Natural killer cell (primary cell): Measurements from ENCODE around the gene OR2L8. TPM values are rescaled to one million over a fixed set of nuclear protein-coding genes. Genes with fewer than 3 reads are reported as not detected.
"Not testable (repeated sequence)": the region's sequence is repeated elsewhere in the genome, so short reads cannot be mapped to it uniquely, and the experiment has no call there.

Experiments used
- ATAC-seq, 3 donors: fragments of 150-1000 bp in 2 of 3; fragments of 200-7000 bp in 1 of 3; cut with Tn5 transposase; 1 replicate in 1 of 3; 2 replicates in 2 of 3; pipeline ENCODE4 v1.10.0; 2021; ENCODE audit warnings: mild to moderate bottlenecking in 2 of 3, moderate library complexity in 2 of 3
- DNase-seq, 2 donors: peaks; one replicate each; pipeline versions ENCODE4 v3.0.0 to v3.0.0-alpha.2; 2013 to 2021; ENCODE audit warnings: mixed read lengths in 1 of 2
- H3K27ac ChIP-seq: one replicate; pipeline ENCODE4 v1.5.1; 2013; ENCODE audit warnings: mild to moderate bottlenecking, low read length
- H3K27me3 ChIP-seq: one replicate; pipeline ENCODE4 v1.6.1; 2013; ENCODE audit warnings: low read length; ENCODE audit not compliant: control insufficient read depth, insufficient read depth
- H3K36me3 ChIP-seq: one replicate; pipeline ENCODE4 v1.6.1; 2013; ENCODE audit warnings: low read length; ENCODE audit not compliant: control insufficient read depth, insufficient read depth
- H3K4me1 ChIP-seq: one replicate; pipeline ENCODE4 v1.6.1; 2013; ENCODE audit warnings: low read length; ENCODE audit not compliant: control insufficient read depth, insufficient read depth
- H3K4me3 ChIP-seq: one replicate; pipeline ENCODE4 v1.5.1; 2013; ENCODE audit warnings: low read length
- H3K9me3 ChIP-seq: one replicate; pipeline ENCODE4 v1.6.1; 2013; ENCODE audit warnings: low read length; ENCODE audit not compliant: control insufficient read depth, insufficient read depth
- H3K27ac Mint-ChIP-seq, 2 donors: one replicate each; pipeline ENCODE4 v1.8.0; 2022; ENCODE audit warnings: mild to moderate bottlenecking in 2 of 2, mixed read lengths in 2 of 2, moderate library complexity in 1 of 2
- H3K27me3 Mint-ChIP-seq, 2 donors: one replicate each; pipeline ENCODE4 v1.8.0; 2022; ENCODE audit warnings: low read depth in 2 of 2, mixed read lengths in 2 of 2
- H3K36me3 Mint-ChIP-seq: one replicate; pipeline ENCODE4 v1.8.0; 2022; ENCODE audit warnings: mixed read lengths
- H3K4me1 Mint-ChIP-seq, 2 donors: one replicate each; pipeline ENCODE4 v1.8.0; 2022; ENCODE audit warnings: mixed read lengths in 2 of 2
- H3K4me3 Mint-ChIP-seq: one replicate; pipeline ENCODE4 v1.8.0; 2022; ENCODE audit warnings: mild to moderate bottlenecking, moderate library complexity, mixed read lengths
- H3K9me3 Mint-ChIP-seq, 2 donors: one replicate each; pipeline ENCODE4 v1.8.0; 2022; ENCODE audit warnings: mixed read lengths in 2 of 2
- WGBS: methylation state at CpG from one replicate; pipeline ENCODE4 v1.1.7; 2013; ENCODE audit warnings: missing lambda C conversion rate; ENCODE audit not compliant: insufficient coverage; 5-methylcytosine and 5-hydroxymethylcytosine counted together
- intact Hi-C: fragments of 100-400 bp; cut with micrococcal nuclease; formaldehyde crosslinking; loops from one replicate; pipeline ENCODE4 v1.14.2; 2022
- total RNA-seq, 4 donors: library from RNA; stranded (reverse); fragments of 120-200 nt in 1 of 4; gene quantifications; one replicate each; pipeline versions ENCODE4 v1.2.3 to v1.2.4, GENCODE V29; 2013 to 2022
- TF ChIP-seq, protein P1 (sequence below): fragments of 200-600 bp; IDR thresholded peaks from one replicate; pipeline ENCODE4 v1.8.0; 2022; ENCODE audit warnings: antibody characterized with exemption

The OR2L8 gene
- total RNA-seq, 3 donors from 2014 or later (not counting 1 experiment from before 2014, with no cell fraction given): 1.1 TPM; not detected in 2

DNA sequence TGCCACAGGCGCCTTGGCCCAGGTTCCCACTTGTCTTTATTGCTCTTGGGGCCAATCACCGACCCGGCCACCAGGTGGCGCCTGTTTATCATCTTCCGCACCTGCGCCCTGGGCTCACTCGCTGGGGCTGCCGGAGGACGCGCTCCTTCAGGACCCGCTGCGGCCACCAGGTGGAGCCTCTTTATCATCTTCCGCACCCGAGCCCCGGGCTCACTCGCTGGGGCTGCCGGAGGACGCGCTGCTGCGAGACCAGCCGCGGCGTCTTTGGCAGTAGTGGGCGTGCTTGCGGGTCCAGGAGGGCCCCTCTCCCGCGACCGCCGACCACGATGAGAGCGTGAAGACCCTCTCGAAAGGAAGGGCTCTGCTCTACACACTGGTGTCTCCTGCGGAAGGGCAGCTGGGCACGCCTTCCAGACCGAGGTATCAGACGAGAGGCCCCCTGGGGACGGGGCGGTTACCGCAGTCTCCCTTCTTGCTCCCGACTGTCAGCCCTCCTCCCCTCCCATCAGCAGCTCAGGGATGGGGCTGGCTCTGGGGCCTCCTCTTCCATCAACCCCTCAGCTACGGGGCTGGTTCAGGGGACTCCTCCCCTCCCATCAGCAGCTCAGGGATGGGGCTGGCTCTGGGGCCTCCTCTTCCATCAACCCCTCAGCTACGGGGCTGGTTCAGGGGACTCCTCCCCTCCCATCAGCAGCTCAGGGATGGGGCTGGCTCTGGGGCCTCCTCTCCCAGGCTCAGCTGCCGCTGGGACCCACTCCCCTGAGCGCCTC lies 11.5 kb upstream of the OR2L8 start:
- H3K9me3 Mint-ChIP-seq, intact Hi-C loops, H3K36me3 ChIP-seq, H3K27ac Mint-ChIP-seq, H3K9me3 ChIP-seq, H3K36me3 Mint-ChIP-seq, H3K4me1 Mint-ChIP-seq, H3K27ac ChIP-seq, H3K27me3 Mint-ChIP-seq, H3K27me3 ChIP-seq, H3K4me1 ChIP-seq: not testable (repeated sequence)
- 17% methylated on average over 43 of the region's 44 CpGs for WGBS
- TF ChIP-seq, protein P1, sequence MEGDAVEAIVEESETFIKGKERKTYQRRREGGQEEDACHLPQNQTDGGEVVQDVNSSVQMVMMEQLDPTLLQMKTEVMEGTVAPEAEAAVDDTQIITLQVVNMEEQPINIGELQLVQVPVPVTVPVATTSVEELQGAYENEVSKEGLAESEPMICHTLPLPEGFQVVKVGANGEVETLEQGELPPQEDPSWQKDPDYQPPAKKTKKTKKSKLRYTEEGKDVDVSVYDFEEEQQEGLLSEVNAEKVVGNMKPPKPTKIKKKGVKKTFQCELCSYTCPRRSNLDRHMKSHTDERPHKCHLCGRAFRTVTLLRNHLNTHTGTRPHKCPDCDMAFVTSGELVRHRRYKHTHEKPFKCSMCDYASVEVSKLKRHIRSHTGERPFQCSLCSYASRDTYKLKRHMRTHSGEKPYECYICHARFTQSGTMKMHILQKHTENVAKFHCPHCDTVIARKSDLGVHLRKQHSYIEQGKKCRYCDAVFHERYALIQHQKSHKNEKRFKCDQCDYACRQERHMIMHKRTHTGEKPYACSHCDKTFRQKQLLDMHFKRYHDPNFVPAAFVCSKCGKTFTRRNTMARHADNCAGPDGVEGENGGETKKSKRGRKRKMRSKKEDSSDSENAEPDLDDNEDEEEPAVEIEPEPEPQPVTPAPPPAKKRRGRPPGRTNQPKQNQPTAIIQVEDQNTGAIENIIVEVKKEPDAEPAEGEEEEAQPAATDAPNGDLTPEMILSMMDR: peak; percentile 68
- peak overlapping the region; percentile 50 for H3K4me3 ChIP-seq
- peak overlapping the region; percentile 81 for H3K4me3 Mint-ChIP-seq
- ATAC-seq: peak; percentile 96 to 99 (median 97)
- peak; percentile 67 to 93 for DNase-seq

DNA sequence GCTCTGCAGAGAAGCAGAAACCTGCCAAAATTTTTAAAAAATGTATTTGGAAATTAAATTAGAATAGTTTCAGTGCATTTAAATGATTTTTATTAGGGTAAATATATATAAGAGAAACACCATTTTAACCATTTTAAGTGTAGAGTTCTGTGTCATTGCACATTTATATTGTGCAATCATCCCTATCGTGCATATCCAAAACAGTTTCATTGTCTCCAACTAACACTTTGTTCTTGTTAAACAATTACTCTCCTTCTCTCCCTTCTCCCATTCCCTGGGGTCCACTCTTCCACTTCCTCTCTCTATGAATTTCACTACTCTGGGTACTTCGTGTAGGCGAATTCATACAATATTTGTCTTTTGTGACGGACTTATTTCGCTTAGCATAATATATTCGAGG lies 6.0 kb upstream of the OR2L8 start:
- Mint-ChIP-seq H3K4me1 (no peaks in the 10 kb centered on the region), H3K9me3 (peaks cover 2 to 3% of the 10 kb centered on the region in 2 donors), H3K36me3 (no peaks in the 10 kb centered on the region), H3K27me3 (no peaks in the 10 kb centered on the region), H3K27ac (no peak overlapping the region), H3K4me3 (no peak overlapping the region)
- H3K9me3 ChIP-seq: no peaks in the 10 kb centered on the region
- TF ChIP-seq, protein P1: no peak
- no peak for ATAC-seq
- H3K36me3 ChIP-seq: no peaks in the 10 kb centered on the region
- 92% methylated on average over 5 of the region's 6 CpGs for WGBS
- intact Hi-C loops: no loop called here
- no peak overlapping the region for H3K4me3 ChIP-seq
- no peaks in the 10 kb centered on the region for H3K4me1 ChIP-seq
- DNase-seq: no peak
- H3K27ac ChIP-seq: no peak overlapping the region
- H3K27me3 ChIP-seq: no peaks in the 10 kb centered on the region

DNA sequence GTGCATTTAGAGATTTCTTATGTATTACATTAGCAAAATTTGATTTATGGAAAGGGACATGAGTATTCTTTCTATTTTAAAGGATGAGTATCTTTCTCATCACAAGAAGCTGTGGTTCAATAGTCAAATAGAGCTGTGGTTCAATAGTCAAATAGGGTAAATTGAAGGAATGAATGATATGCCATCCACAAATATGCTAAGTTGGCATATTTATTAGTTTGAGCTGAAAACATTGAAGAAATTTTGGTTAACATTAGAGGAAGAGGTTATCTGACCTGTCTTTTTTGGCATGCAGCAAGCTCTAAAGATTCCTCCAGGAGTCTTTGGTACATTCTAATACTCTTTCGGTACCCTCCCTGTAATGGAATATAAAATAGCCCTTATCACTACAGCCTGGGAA lies 4.8 kb downstream of the OR2L8 start:
- no peak overlapping the region for H3K4me3 Mint-ChIP-seq
- H3K9me3 ChIP-seq: no peaks in the 10 kb centered on the region
- ATAC-seq (no peak), DNase-seq (no peak)
- intact Hi-C loops: no loop called here
- H3K27ac ChIP-seq: no peak overlapping the region
- no peak overlapping the region for H3K27ac Mint-ChIP-seq
- no CpG with 5 or more reads among the region's 1 CpG for WGBS
- H3K36me3 Mint-ChIP-seq: no peaks in the 10 kb centered on the region
- no peaks in the 10 kb centered on the region for H3K27me3 ChIP-seq
- TF ChIP-seq, protein P1: no peak
- peaks cover 6 to 8% of the 10 kb centered on the region in 2 donors for H3K9me3 Mint-ChIP-seq
- H3K27me3 Mint-ChIP-seq: no peaks in the 10 kb centered on the region
- H3K4me3 ChIP-seq: no peak overlapping the region
- no peaks in the 10 kb centered on the region for H3K36me3 ChIP-seq
- H3K4me1 ChIP-seq: no peaks in the 10 kb centered on the region
- no peaks in the 10 kb centered on the region for H3K4me1 Mint-ChIP-seq

DNA sequence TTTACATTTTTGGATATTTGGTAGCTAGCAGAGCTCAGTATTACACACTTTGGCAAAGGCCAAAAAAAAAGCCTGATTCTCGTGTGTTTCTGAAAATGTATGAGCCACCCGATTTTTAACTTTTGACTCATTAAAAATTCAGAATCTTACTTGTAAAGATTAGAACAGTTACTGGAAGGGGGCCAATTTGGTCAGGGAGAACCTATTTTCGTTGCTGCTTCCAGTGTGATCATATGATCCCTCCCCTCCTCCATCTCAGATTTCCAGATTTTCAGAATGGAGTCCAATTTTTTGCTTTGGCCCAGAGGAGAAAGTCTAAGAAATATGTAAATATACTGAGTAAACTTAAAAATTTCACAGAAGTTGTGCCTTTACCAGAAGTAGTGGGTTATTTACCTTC lies 13.1 kb downstream of the OR2L8 start:
- Histone ChIP-seq H3K9me3 (no peaks in the 10 kb centered on the region), H3K4me3 (no peak overlapping the region), H3K27ac (no peak overlapping the region), H3K27me3 (no peaks in the 10 kb centered on the region), H3K4me1 (no peaks in the 10 kb centered on the region), H3K36me3 (no peaks in the 10 kb centered on the region)
- DNase-seq: no peak
- intact Hi-C loops: no loop called here
- Mint-ChIP-seq H3K27ac (no peak overlapping the region), H3K4me3 (no peak overlapping the region), H3K27me3 (no peaks in the 10 kb centered on the region), H3K9me3 (peaks cover 16 to 18% of the 10 kb centered on the region in 2 donors), H3K36me3 (no peaks in the 10 kb centered on the region), H3K4me1 (no peaks in the 10 kb centered on the region)
- 20% methylated on average over 3 of the region's 3 CpGs for WGBS
- TF ChIP-seq, protein P1: no peak
- no peak for ATAC-seq
